GM13976 (cell line): ENCODE data around the gene TAS1R2.

Experiments used
- DNase-seq: peaks from one replicate; pipeline ENCODE4 v3.0.0; 2012; ENCODE audit warnings: low spot score
- in situ Hi-C: fragments of 300-500 bp; cut with MboI; formaldehyde crosslinking; loops from one replicate; pipeline ENCODE4 v1.12.0; 2022; ENCODE audit warnings: low sequenced_read_pairs, mixed read lengths, inconsistent platforms; ENCODE audit not compliant: unreplicated experiment
- TF ChIP-seq, protein P1 (sequence below): IDR thresholded peaks from 2 replicates; pipeline ENCODE4 v1.5.1; 2012; ENCODE audit warnings: borderline replicate concordance, mild to moderate bottlenecking; ENCODE audit not compliant: insufficient read depth; ENCODE audit errors: extremely low read depth, missing control alignments, control extremely low read depth

Gene TAS1R2

GRCh38 chr1:18794051-18794450 is 65.4 kb downstream of the TAS1R2 start:
- DNase-seq, result no peak
- TF ChIP-seq, protein P1, sequence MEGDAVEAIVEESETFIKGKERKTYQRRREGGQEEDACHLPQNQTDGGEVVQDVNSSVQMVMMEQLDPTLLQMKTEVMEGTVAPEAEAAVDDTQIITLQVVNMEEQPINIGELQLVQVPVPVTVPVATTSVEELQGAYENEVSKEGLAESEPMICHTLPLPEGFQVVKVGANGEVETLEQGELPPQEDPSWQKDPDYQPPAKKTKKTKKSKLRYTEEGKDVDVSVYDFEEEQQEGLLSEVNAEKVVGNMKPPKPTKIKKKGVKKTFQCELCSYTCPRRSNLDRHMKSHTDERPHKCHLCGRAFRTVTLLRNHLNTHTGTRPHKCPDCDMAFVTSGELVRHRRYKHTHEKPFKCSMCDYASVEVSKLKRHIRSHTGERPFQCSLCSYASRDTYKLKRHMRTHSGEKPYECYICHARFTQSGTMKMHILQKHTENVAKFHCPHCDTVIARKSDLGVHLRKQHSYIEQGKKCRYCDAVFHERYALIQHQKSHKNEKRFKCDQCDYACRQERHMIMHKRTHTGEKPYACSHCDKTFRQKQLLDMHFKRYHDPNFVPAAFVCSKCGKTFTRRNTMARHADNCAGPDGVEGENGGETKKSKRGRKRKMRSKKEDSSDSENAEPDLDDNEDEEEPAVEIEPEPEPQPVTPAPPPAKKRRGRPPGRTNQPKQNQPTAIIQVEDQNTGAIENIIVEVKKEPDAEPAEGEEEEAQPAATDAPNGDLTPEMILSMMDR, result no peak
- in situ Hi-C loops, result no loop called here

GRCh38 chr1:18793164-18793563 is 66.3 kb downstream of the TAS1R2 start:
- TF ChIP-seq, protein P1, result no peak
- DNase-seq, result no peak
- in situ Hi-C loops, result no loop called here

- TF ChIP-seq, protein P1, result no peak
- in situ Hi-C loops, result no loop called here
- DNase-seq, result no peak
Measured at GRCh38 chr1:18792747-18793146, 66.7 kb downstream of the TAS1R2 start.
